T-helper 2 cell (primary cell): ENCODE measurements around the gene C10orf95.

Experiments
- DNase-seq, 5 experiments: peaks; one replicate each; pipeline versions ENCODE4 v3.0.0 to v3.0.0-alpha.2; 2012 to 2022

C10orf95 gene

DNA sequence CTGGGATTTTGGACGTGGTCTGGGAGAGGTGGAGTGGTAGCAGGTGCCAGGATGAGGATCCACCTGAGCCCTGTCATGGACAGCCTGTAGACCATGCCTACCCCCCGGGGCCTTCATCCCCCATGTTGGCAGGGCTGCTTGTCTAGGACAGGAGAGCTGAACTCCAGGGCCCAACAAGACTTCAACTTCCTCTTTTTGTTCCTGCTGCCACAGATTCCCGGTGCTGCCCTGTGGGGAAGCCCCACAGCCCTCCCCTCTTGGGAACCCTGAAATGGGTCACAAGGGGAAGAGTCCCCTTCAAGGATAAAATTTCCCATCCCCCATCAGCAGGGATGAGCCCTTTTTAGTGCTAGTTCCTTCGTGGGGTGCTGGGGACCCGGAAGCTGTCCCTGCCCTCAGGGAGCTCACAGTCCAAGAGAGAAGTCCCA lies 17.7 kb downstream of the C10orf95 start:
- DNase-seq = no peak

DNA sequence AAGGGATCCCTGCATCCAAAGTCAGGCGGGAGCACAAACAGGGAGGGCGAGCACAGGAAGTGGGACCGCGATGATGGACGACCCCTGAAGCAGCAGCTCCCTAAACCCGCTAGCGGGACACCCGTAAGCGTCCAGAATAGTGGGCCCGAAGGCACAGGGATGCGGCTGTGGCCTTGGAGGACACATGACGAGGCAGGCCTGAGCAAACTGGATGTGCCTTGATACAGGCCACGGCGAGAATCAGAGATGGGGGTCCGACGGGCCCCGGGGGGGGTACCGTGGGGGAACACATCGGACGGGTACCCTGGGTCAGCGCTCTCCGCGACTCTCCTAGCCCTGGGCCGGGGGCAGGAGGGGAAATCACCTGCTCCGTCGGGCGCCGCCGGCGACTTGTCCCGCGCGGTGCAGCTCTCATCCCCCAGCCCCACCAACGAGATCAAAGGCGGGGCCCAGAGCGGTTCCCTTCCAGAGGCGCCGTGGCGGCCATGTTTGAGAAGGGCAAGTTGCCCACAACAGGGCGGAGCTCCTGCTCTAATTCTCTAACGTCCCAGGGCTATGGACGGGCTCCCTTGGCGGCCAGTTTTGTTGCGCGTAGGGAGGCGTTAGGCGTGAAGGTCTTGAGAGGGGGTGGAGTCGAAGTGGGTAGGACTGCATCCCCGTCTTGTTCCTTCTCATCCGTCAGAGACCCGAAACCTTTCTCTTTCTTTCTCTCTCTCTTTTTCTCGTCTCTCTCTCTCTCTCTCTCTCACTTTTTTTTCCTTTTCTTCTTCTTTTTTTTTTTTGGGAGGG lies 19.0 kb downstream of the C10orf95 start, which contains the start of gene CUEDC2:
Gene CUEDC2, minus strand, starts transcription at position 413 of the 789 bp plus-strand sequence. CDS start 7,386 bp downstream, outside the sequence.
- peak; percentile 84 to 97 (median 92) for DNase-seq

DNA sequence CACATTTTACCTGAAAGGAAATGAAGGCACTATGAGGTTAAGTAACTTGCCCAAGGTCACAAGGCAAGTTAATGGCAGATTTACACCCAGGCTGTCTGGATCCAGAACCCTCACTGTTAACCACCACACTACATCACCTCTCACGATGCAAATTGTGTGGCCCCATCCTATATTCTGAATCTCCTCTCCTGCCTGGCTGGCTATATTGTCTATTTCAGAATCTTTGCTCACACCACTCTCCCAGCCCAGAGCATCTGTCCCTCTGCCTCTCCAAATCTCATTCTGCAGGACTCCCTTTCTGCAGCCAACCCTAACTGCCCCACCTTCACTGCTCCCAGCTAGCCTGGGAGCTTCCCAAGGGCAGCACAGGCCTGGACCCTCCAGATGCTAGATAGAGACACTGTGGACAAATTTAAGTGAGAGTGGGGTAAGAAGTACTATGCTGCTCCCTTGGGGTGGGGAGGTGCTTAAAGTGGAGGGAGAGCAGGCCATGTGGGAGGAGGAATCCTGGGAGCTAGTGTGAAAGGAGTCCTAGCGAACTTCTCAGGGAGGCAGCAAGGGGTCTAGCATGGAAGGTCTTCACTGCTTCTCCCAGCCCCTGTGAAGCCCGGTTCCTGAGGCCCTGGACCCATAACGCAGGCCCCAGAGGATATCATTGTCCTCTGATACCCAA lies 19.8 kb downstream of the C10orf95 start:
- DNase-seq = no peak

DNA sequence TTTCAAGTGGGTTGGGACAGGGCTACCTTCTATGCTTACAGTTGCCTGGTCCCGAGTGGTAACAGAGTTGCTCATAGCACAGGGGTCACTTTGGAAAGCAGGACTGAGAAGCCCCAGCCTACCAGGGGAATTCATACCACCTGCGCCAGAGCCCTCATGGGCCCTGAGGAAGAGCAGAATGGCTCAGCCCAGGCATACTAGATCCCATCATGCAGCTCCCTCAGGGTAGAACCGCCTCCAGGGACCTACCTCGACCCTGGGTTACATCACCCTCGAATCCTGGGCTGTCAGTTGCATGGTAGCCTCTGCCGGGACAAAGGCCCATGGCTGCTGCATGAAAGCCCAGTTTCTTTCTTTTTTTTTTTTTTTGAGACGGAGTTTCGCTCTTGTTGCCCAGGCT lies 21.9 kb downstream of the C10orf95 start:
- DNase-seq = no peak

DNA sequence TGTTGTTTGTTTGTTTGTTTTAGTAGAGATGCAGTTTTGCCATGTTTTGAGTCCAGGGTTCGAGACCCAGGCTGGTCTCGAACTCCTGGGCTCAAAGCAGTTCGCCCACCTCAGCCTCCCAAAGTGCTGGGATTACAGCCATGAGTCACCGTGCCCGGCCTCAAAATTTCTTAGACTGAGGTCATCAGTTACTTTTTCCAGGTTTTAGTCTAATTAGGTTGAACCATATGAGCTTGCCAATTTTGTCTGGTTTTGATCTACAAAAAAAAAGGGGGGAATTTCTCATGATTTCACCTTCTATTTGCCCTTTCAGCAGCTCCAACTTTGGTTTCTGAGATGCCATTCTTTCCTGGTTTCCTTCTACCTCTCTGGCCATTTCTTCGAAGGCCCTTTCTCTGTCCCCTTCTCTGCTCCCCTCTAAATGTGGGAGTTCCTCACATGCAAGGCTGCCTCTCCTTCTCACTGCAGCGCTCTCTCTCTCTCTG lies 24.5 kb downstream of the C10orf95 start:
- DNase-seq = no peak

DNA sequence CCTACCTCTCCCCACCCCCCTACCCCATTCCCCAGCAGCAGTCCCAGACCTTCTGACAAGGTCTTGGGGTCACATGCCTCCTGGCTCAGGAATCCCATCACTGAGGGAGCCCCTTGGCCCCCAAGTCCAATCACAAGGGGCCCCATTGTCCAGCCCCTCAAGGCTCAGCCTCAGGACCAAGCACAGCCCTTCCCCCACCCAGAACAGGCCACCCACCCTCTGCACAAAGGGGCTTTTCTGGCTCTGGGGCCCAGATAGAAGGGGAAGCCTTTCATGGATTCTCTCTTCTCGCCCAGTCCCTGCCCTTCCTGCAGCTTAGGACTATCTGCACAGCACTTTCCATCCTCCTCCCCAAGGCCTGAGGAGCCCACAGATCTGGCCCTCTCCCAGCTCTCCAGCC lies 25.9 kb downstream of the C10orf95 start:
- DNase-seq = no peak

DNA sequence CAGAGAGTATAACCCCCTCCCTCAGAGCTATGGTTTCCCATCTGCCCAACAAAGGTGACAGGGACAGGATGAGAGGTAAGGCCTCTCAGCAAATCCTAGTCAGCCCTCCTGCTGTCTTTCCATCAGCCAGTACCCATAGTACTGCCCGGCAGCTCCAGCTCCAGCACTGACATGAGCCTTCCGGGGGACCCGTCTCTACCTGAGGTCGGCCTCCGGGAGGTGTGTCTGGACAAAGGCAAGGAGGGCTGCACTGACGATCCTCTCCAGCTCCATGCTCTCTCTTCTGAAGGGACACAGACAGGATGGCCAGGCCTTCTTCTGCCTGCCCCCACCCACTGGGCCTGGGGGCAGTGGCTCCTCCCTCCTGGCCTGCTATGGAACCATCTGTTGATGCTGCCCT lies 26.4 kb downstream of the C10orf95 start:
- no peak for DNase-seq

DNA sequence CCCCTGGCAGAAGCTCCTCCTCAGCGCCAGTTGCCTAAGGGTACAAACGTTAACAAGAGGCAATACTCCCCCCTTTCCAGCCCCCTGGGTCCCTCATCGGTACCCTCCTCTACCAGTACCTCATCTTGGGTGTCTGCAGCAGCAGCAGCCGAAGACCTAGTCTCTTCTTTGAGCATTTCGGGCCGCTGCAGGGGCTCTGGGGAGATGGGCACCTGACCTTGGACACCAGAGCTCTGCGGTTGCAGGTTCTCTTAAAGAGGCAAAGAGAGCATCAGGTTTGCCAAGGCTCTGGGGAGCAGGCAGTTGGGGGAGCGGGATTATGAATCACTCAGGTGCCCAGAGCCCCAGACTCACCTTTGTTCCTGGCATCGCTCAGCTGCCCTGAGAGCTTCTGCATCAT lies 27.2 kb downstream of the C10orf95 start:
- no peak for DNase-seq

DNA sequence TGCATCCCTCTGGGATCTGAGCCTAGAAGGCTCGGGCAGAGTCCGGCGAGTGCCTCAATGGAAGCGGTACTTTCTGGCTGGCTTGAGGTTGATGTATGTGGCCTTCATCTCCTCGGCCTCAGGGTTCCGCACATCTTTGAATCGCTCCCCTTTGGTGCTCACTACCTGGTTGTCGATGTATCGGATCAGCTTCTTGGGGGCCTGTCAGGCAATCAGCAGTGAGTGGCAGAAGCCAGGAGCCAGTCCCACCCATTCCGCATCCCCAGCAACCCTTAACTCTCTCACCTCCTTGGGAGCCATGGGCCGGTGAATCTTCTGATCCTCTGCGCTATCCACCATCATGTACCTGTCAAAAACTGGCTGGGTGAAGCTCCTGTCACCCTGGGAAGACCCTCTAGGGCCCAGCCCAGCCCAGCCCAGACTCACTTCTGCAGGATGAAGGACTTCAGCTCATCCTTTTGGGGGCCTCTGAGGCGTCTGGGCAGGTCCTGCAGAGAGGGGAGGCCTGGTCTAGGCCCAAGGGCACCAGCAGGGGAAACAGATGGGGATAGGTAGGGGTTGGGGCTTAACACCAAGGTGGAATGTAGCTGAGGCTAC lies 27.9 kb downstream of the C10orf95 start:
- DNase-seq = no peak

DNA sequence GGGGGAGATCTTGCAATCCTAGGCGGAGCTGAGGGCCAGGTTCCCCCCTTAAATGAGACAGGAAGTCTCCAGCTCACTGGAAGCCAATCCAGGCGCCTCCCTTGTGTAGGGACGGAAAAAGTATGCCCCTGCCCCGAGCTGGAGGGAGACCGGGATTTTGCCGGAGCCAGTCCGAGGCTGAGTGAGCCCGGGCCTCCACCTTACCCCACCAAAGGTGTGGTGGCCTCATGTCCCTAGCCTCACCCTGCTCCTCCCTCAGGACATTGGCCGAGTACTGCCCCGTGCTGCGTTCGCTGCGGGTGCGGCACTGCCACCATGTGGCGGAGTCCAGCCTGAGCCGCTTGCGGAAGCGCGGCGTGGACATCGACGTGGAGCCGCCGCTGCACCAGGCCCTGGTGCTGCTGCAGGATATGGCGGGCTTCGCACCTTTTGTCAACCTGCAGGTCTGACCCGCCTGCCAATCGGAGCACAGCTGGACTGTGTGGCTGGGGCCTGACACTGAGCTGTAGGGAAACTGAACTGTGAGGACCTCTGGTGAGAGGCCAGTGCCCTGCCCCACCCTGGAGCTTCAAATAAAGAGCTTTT lies 28.7 kb downstream of the C10orf95 start:
- DNase-seq = peak in 1 of 5 experiments; percentile 67

DNA sequence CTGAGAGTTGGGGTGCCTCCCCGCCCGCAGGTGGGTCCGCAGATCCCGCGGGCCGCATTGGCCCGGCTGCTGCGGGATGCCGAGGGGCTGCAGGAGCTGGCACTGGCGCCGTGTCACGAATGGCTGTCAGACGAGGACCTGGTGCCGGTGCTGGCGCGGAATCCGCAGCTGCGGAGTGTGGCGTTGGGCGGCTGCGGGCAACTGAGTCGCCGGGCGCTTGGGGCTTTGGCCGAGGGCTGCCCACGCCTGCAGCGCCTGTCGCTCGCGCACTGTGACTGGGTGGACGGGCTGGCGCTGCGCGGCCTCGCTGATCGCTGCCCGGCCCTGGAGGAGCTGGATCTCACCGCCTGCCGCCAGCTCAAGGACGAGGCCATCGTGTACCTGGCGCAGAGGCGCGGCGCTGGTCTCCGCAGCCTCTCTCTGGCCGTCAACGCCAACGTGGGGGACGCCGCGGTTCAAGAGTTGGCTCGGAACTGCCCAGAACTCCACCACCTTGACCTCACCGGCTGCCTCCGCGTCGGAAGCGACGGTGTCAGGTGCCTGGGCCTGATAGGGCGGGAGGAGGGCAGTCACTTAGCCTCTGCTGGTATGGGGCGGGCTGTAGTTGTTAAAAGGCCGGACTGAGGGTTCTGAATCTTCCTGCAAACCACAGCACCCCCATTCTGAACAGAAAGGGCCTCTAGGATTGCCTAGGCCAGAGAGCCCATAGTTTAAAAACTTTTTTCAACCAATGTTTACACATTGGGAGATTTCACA lies 29.4 kb downstream of the C10orf95 start:
- peak in 1 of 5 experiments; percentile 45 for DNase-seq

DNA sequence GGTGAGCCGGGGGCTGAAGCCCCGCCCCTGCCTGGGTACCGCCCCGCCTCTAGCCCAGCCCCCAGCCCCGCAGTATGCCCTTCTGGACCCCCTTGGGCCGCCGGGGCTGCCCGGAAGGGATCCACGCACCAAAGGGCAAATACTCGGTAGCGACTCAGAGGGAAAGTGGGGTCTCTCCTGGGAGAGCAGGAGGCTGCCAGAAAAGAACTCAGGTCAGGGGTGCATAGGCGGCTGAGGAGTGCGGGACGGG lies 29.9 kb downstream of the C10orf95 start:
- DNase-seq = no peak

DNA sequence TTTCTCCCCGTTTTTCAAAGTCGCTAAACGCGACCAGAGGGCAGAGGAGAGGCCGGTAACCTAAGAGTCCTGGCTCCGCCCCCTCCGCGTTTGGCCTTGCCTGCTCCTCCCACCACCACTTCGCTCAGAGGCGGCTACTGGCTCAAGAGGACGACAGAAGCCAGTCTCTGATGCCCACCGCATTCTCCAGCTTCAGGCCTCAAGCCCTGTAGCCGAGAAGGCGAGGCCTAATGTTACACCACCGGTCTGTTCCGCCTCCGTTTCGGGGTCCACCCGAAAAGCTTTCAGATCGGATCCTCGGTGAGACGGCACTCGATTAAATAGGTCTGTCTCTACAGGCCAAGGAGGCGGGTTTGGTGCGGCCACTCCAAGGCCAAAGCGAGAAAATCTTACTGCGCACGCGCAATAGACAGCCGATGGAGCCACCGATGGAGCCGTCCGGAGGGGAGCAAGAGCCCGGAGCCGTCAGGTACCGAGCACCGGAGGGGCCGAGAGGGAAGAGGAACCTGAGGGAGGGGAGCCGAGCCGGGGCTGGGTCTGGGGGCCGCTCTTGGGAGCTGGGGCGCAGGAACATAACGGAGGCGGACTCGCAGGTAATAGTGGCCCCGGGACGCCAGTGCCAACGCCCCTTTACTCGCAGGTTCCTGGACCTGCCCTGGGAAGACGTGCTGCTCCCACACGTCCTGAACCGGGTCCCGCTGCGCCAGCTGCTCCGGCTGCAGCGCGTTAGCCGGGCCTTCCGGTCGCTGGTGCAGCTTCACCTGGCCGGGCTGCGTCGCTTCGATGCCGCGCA lies 30.4 kb downstream of the C10orf95 start, which contains the start of gene FBXL15:
Gene FBXL15, plus strand, starts transcription at position 123 of the 793 bp plus-strand sequence. Its CDS starts 294 bp downstream, at position 417.
- DNase-seq = peak; percentile 70 to 95 (median 91)

DNA sequence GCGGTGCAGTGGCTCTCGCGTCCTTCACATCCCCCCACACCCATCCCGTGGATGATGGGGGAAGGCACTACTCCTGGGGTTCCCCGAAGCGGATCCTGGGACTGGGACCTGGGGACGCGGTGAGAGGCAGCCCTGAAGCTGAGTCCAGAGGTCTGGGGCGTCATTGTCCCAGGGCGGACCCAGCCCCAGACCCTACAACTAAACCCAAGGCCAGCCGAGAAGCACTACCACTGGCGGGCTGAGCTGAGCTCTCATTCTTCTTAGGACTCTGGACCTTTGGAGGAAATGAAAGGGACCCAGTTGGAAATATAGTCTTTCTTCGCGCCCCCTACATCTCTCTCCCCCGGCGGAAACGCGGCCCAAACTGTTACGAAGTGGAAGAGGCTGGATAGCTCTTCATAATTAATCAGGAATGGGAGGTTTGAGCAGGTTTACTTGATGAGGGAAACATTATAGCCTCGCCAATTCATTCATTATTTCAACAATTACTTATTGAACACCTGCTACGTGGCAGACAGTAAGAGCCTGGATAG lies 31.1 kb downstream of the C10orf95 start:
- no peak for DNase-seq

DNA sequence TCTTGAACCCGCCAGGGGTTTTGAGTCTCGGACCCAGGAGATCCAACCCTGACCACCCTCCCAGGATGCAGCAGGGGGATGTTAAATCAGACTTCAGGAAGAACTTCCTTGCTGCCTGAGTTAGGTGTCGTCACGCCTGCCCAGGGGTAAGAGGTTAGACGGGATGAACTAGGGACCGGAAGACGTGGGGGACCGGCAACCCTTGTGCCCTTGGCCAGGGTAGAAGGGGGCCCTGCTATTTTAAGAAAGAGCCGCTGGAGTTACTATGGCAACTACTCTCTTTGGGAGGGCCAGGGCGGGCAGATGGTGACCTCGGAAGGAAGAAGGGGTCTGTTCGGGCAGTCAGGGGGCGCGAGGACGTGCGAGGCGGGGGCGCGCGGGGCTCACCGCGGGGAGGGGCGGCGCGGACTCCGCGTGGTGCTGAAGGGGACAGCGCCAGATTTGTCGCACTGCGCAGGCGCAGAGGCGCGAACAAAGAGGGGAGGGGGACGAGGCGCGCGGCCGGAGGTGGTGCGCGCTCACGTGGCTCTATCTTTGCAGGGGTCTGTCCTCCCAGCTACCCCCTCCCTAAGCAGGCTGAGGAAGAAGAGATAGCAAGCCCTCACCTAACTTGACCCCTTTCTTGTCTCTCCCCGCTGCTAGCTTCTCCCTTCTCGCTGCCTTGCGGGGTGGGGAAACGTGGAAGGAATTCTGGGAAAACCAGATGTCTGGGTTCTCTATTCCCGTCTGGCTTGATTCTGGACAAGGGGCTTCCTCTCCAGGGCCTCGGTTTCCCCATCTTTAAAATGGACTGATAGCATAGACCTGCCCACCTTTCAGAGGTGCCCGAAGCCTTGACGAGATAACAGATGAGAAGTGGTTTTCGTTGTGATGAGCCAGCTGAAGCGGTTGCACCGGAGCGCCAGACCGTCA lies 31.8 kb downstream of the C10orf95 start:
- DNase-seq = peak; percentile 48 to 62 (median 56)

DNA sequence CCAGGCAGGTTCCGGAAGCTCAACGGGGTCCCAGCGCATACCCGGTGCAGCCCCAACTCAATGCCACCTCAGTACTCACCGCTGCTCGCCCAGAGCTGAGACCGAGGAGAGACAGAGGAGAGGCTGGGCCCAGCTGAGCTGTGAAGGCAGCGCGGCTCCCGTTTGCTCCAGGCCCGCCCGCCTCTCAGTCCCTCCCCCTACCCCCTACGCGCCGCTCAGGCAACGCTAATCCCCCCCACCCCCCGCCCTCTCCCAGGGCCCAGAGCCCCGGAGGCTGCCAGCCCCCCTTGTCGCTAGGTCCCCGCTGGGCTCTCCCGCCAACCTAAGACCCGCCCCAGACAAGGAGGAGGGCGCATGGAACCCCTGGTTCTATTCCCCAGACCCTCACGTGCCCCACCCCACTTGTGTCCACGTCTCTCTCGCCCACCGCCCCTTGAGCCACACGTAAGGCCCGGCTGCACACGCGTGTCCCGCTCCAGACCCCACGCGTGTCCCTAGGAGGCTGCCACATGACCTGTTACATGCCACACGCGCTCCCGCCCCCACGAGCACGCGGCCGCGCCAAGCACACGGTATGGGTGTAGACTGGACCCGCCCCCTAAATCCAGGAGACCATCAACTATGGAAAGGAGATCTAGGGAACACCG lies 32.6 kb downstream of the C10orf95 start, which contains the start of gene PSD:
Gene PSD, minus strand, starts transcription at position 164 of the 647 bp plus-strand sequence. CDS start 1,747 bp downstream, outside the sequence.
- no peak for DNase-seq

DNA sequence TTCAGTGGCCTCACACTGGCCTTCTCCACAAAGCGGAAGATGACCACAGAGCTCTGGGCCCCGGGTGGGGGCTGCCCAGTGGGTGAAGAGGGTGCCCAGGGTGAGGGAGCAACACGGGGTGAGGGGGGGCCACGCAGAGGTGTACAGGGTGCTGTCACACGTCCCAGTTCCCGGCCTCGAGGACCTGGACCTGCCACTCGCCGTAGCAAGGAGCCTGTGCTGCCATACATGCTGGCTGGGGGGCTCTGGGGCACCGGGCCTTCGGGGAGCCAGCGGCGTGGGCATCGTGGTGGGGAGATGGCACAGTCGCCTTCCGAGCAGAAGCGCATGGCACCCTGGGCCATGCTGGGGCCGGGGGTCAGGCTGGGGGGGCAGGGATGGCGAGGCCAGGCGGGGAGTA lies 34.6 kb downstream of the C10orf95 start:
- no peak for DNase-seq

DNA sequence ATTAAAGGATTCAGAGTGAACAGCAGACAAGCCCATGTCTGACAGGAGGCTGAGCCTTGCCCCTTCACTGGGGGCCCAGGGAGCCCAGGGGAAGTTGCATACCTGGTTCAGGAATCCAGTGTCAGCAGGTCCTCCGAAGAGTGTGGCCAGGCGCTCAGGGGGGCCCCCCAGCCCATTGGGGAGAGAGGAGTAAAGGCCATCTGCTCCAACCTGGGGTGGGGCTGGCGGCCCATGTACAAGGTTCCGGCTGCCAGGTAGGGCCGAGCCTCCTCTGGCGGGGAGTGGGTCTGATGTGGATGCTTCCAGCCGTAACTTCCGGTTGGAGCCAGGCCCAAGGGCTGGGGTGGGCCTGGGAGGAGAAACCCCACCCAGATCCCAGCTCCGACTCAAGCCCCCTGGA lies 35.1 kb downstream of the C10orf95 start:
- DNase-seq = no peak

DNA sequence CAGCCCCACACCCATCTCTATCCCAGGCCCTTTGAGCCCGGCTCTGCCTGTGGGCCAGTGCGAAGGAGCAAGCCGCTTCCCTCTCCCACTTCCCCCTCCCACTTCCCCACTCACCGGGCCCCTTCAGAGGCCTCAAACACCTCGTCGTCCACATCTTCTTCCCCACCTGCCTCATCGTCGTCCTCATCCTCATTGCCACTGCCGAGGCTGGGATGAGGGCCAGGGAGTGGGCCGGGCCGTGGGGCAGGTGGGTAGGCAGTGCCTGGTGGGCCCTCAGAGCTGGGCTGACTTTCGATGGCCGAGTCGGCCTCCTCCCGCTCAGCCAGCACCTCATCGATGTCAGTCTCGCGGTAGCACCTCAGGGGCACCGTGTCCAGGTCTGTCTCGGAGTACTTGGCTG lies 36.6 kb downstream of the C10orf95 start:
- no peak for DNase-seq
